Breast epithelium (tissue), 3 donors: ENCODE measurements around the gene HADH.

Experiments used
- CTCF ChIP-seq, 3 donors: fragments of 450-650 bp; IDR thresholded peaks; one replicate each; pipeline ENCODE4 v1.5.1; 2016 to 2017; ENCODE audit warnings: antibody characterized with exemption in 3 of 3, mild to moderate bottlenecking in 3 of 3, moderate library complexity in 3 of 3
- POLR2AphosphoS5 ChIP-seq, 3 donors: sonication (generic); formaldehyde crosslinking; IDR thresholded peaks; one replicate each; pipeline ENCODE4 v1.6.1; 2017; ENCODE audit warnings: antibody characterized with exemption in 3 of 3

GRCh38 chr4:108003982-108004515 lies 14.4 kb downstream of the HADH start:
- TF ChIP-seq POLR2AphosphoS5 (IDR thresholded peaks at IDR 0.05) = no peak
- no peak for TF ChIP-seq CTCF (IDR thresholded peaks at IDR 0.05)
